SK-N-MC (cell line): ENCODE results near the gene ANKRD31.

ENCODE experiments used
- EZH2 ChIP-seq: fragments of 200-600 bp; sonication (generic); IDR thresholded peaks from one replicate; pipeline ENCODE4 v1.6.1; 2017; ENCODE audit warnings: antibody characterized with exemption
- POLR2AphosphoS5 ChIP-seq: IDR thresholded peaks from 2 replicates; pipeline ENCODE4 v1.6.1; 2012; ENCODE audit warnings: mild to moderate bottlenecking, low read depth, low read length, borderline replicate concordance

- no peak for TF ChIP-seq POLR2AphosphoS5
- TF ChIP-seq EZH2 = no peak
These were observed 158.7 kb downstream of the ANKRD31 start for GRCh38 chr5:75078027-75078426.
